GM21786 (cell line): ENCODE results near the gene GRIN3A.

Experiments
- ATAC-seq: cut with Tn5 transposase; IDR thresholded peaks from one replicate; pipeline ENCODE4 v1.9.1; 2021; ENCODE audit not compliant: unreplicated experiment

Gene GRIN3A

GRCh38 chr9:101530076-101530711, 208.3 kb downstream of the GRIN3A start:
- peak; percentile 33 for ATAC-seq

DNA sequence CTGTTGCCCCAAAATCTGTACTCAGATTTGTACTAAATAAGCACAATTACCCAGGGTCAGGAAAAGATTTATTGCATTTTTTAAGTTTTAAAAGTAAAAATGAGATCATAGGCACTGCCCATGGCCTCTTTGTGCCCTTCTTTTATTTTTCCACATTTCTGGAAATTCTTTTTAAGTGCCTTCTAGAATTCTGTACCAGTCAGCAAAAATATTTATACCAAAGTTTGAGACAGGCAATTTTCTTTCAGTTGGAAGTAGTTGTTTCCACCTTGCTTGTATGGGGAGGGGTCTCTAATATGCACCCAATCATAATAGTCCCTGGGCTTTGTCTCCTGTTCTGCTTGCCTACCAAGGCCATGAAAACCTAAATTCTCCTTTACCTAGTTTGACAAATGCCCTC, 210.4 kb downstream of the GRIN3A start:
- no peak for ATAC-seq

DNA sequence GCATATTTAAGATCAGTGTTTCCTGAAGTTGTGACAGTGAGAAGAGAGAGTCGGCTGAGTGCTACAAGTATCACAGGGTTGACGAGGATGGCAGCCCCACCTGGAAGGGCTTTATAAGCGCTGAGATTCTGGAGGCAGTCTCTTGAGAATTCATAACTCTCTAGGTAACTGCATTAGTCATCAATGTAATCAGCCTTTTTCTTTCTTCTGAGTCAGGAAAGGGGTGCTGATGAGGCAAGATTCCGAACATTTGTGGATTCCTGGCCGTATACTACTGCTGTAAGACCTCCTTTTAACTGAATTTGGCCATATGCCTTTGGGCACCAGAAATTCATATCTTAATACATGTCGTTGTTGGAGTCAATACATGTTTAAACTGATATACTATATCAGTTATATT, 211.4 kb downstream of the GRIN3A start:
- ATAC-seq: no peak

- no peak for ATAC-seq
These were observed 214.1 kb downstream of the GRIN3A start for GRCh38 chr9:101524371-101524770.
